GM18909 (cell line): ENCODE results near the gene NDUFB10.
A peak's percentile ranks its signal among the peaks of the same experiment; 100 is the strongest.
"Not testable (repeated sequence)": the region's sequence is repeated elsewhere in the genome, so short reads cannot be mapped to it uniquely, and the experiment has no call there.

Source experiments
- ATAC-seq: cut with Tn5 transposase; IDR thresholded peaks from one replicate; pipeline ENCODE4 v1.9.1; 2021; ENCODE audit warnings: mild to moderate bottlenecking; ENCODE audit not compliant: unreplicated experiment, poor library complexity

Gene NDUFB10

DNA sequence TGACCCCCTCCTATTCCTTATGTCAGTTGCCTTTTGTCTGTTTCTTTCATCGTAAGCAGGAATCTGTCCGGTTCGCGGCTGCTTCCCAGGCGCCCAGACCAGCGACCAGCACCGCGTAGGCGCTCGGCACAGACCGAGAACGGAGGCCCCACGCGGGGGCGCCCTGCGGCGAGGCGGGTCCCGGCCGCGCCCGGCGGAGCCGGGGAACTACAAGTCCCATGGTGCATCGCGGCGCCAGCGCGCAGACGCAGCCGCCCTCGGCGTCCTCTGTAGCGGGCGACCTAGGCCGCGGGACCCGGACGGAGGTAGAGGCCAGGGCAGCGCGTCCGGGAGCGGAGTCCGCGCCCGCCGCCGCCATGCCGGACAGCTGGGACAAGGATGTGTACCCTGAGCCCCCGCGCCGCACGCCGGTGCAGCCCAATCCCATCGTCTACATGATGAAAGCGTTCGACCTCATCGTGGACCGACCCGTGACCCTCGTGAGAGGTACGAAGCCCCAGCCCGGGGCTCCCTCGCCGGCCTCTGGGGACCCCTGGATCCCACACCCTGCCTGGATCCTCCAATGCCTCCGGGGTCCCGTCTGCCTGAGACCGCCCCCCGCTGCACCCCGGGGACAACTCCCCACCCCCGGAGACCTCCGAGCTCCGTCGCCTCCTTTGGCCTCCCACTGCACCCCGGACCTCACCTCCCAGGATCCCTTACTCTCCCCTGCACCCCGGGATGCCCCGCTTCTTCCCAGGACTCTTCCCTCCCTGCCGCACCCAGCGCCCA is at the start of gene NDUFB10:
NDUFB10 (plus strand) TSS at position 270 of the 771 bp plus-strand sequence; CDS start at position 357, 87 bp downstream.
- ATAC-seq, result peak; percentile 80

DNA sequence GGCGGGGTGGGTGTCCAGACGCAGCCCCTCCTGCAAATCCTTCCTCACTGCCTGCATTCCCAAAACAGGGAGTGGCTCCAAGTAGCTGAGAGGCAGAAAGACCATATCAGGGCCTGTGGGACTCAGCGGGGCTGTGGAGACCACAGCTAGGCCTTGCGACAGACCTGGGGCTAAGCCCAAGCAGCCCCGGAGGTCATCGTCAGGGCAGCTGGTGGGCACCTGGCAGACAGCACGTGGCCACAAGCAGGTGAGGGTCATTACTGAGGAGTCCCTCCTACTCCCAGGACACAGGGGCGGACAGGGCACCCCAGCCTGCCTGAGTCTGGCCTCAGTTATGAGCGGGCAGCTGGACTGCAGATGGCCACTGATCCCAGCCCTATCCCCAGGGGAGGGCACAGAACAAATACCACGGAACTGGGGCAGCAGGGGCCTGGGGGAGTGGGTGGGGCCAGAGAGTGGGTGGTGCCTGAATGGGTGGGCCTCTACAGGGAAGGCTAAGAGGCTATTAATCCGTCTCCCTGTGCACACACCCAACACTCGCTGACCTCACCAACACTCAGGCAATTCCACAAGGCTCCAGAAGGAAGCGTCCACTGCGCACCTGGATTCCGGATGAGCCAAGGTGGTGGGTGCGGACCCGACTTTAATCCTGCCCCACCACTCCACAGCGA is 49.6 kb upstream of the NDUFB10 start:
- no peak for ATAC-seq

DNA sequence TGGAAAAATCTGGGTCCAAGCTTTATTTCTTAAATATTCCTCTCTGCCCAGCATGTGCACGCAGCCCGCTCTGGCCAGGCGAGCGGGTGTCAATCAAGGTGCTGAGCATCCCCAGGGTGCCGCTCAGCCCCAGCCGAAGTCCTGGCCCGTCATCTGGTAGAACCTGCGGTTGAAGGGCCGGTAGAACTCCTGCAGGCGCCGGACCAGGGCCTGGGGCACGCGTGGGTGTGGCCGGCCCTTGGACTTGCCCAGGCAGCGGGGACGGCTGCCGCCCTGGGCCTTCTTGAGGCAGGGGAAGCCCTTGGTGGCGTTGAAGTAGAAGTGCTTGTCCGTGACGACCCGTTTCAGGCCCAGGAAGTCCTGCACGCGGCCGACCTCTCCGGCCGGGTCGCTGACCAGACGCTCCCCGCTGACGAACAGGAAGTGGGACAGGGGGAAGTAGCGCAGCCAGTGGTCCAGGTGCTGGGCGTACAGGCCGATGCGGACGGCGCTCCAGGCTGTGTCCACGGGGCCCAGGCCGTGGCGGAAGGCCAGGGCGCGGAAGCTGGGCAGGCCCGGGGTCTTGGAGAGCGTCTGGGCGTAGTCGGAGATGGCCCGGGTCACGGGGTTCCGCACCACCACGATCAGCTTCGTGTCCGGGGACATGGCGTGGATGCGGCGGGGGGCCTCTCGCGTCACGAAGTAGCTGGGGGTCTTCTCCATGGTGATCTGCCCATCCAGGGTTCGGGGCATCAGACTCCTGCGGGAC is 47.7 kb upstream of the NDUFB10 start:
- no peak for ATAC-seq

DNA sequence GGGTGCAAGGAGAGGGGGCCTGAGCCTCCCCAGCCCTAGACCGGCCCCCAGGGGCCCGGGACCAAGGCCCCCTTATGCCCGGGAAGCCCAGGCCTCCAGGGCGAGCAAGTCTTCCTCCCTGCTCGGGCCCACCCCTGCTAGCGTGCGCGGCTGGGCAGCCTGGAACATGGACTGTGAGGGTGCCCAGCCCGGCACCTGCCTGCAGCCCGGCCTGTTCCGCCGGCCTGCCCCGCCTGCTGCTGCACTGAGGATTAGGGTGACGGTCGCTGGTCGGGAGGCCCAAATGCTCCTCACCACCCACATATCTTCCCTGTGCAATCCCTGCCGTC is 47.2 kb upstream of the NDUFB10 start:
- ATAC-seq, result no peak

DNA sequence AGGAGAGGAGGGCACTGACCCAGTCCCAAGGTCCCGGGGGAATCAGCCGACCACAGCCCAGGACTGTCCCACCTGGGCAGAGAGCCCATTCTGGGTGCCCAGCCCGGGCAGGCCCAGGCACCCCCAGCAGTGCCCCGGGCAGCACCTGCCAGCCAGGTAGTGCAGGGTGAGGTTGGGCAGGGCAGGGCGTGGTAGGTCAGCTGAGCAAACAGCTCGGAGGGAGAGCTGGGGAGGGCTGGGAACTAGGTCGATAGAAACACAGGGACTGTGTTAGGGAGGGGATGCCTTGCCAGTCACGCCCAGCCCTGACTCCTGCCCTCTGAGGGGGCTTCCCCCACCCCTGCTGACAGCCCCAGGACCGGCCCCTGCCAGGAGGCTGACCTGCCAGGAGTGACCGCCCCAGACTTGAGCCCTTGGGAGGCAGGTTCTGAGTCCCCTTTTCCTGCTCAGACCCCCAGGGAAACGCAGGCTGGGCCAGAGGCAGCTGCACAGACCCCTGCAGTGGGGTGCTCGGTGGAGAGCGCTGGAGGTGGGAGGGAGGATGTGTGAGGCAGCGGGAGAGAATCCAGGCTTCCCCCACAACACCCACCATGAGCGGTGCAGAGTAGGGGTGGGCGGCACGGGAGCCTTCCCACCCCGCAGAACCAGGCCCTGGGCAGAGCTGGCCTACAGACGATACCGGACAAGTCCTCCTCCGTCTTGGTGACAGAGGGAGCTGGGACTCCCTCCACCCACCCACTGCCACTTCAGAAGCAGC is 45.8 kb upstream of the NDUFB10 start:
- ATAC-seq, result no peak

DNA sequence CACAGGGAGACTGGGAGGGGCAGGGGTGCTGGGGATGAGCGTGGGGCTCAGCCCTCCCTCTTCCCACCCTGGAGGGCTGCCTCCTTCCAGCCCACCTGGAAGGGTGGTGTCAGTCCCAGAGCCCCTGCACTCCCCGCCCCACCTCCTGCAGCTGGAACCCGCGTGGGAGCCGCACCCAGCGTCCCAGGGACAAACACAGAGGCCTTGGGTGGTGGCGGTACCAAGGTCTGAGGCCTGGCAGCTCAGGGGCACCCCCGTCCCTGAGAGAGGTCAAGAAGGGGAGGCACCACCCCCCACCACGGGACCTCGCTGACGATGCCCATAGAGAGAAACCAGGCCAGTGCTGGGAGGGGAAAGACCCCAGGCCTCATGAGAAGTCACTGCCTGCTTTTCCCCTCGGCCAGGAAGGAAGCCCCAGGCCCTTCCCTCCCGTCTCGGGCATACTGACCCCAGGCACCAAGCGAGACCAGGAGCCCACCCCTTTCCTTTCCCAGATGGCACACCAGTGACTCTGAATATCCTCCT is 45.2 kb upstream of the NDUFB10 start:
- no peak for ATAC-seq

DNA sequence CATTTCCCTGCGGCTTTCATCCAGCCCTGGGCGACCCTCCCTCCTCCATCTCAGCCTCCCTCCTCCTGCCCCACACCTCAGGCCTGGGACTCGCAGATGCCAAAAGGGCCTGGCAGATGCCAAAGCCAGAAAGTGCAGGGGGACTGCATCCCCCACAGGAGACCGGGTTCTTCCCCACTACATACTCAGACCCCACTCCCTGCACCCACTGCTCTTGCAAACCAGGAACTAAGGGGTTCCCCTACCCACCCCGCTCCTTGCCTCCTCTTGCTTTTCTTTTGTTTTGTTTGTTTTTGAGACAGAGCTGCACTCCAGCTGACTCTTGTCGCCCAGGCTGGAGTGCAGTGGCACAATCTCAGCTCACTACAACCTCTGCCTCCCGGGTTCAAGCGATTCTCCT is 44.4 kb upstream of the NDUFB10 start:
- no peak for ATAC-seq

DNA sequence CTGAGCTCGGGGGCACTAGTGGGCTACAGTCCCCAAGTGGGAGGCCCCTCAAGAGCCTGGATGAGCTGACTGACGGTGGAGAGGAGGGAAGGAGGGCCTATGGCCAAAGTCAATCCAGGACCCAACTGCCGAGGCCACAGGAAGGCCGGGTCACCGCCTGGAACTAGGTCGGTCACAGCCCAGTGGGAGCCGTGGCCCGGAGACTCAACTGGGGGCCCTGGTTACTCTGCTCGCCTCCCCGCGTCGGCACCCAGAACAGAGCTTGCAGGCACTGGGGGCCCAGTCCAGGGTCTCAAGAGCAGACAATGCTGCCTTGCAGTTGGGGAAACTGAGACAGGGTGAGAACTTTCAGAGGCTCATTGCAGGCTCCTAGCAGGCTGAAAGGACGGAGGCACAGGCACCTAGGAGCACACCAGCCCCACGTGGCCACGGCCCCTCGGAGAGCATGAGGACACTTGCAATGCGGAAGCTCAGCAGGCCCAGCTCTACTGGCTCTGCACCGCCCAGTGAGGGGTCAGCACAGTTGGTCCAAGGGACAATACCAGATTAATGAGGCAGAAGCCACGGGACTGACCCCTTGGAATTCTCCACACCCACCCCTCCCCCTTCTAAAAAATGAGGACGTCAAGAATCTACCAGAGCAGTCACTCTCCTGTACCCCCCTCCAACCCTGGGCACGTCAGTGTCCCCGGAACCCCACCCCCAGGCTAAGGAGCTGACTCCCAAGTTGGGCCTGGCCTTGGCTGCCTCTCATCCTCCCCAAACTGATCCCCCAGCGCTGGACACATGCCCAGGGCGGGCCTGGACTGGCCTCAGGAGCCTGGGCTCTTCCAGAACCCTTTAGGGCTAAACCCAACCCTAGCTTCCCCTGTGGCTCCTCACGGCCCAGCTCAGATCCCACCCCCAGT is 43.4 kb upstream of the NDUFB10 start:
- no peak for ATAC-seq

DNA sequence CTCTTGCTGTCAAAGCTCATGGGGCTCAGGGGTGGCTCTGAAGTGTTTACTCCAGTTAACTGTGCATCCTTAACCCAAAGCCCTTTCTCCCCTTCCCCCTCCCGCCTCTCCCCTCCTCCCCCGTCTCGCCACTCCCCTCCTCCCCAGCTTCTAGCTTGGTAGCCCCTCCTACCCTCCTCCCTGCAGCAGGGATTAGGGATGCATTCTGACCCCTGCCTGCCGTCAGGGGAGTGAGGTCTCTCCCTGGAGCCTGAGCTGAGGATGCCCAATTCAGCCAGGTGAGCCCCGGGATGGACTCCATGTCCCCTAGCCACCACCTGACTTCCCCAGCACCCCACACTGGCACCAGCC is 42.7 kb upstream of the NDUFB10 start:
- ATAC-seq, result no peak

DNA sequence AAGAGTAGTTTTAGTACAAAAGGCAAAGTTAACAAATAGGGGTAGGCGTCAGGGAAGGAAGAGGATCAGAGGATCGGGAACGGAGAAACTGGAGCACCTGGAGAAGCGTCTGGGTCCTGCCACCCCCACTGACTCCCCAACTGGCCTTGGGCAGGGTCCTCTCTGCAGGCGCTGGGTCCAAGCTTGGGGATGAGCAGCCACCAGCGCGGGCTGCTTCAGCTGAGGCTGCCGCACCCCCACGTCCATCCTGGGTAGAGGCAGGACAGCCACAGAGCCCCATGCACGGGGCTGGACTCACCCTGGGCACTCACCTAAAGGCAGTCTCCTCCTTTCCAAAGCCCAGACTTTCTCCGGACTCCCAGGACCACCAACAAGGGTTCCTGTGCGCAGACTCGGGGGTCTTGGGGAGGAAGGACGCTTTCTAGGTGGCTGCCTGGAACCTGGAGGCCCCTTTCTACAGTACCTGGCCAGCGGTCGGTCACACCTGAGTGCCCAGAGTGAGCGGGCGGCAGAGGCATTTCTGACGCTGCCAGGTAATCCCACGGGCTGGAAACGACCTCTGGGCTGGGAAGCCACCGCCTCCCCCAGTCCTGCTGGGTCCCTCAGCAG is 42.2 kb upstream of the NDUFB10 start:
- ATAC-seq, result no peak

DNA sequence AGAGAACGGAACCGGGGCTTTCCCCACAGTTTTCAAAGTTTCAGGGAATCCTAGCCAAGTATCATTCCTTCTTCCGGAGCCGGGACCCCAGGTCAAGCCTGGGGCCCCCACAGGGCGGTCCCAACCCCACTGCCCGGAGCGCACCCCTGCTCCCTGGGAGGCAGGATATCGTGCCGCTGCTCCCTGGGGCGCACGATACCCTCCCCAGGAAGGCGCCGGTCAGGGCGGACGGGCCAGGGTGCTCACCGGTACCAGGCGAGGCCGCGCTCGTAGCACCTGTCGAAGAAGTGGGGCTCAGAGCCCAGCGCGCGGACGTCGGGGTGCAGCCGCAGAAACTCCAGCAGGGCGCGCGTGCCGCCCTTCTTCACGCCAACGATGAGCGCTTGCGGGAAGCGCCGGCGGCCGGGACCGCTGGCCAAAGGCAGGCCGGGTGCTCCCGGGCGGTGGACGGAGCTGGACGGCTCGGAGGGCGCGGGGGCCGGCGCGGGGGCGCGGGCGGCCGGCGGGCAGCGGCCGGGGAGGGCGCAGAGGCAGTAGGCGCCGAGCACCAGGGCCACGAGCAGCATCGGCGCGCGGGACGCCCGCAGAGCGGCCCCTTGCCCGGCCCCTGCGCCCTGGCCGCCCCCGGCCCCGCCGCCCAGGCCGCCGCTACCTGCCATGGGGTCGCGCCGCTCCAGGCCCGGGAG is 41.5 kb upstream of the NDUFB10 start:
- ATAC-seq, result no peak

DNA sequence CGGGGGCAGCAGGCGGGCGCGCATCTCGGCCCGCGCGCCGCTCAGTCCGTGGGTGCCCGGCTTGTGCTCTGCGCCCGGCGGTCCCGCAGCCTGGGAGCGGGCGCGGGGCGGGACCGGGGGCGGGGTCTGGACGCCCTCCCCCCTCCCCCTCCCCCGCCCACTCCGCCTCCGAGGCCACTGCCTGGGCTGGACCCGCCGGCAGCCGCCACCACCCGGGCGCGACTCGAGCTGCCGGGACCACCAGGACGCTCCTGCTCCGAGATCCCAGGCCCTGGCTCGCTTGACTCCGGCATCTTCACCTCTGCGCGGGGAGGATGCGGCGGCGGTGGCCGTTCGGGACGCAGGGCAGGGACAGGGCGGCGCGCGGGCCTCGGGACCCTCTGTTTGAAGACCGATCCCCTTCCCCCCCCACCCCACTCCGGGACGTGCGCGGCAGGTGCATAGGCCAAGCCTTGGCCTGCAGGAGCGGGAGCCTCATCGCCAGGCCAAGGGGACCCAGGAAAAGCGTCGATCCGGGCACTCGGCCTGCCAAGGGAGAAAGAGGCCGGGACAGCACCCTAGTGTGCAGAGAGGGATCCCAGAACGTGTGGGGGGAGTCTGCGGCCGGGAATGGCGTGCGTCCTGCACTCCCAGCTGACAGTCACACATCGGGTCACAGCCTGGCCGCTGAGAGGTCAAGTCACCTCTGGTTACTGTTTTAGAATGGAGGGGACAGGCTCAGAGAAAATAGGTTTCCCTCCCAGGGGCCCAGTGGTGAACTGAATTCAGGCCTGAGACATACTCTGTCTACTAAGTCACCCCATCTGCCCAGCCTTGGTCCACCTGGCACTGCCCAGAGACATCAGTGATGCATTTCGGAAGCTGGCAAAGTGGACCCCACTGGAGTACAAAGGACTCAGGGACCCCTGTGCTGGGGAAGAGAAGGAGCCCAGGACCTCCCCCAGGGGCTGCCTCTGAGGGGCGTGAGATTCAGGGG is 40.7 kb upstream of the NDUFB10 start, which contains the start of gene HS3ST6:
HS3ST6 (minus strand) TSS at position 65 of the 976 bp plus-strand sequence. CDS start 92 bp downstream, outside the sequence.
- ATAC-seq, result no peak

DNA sequence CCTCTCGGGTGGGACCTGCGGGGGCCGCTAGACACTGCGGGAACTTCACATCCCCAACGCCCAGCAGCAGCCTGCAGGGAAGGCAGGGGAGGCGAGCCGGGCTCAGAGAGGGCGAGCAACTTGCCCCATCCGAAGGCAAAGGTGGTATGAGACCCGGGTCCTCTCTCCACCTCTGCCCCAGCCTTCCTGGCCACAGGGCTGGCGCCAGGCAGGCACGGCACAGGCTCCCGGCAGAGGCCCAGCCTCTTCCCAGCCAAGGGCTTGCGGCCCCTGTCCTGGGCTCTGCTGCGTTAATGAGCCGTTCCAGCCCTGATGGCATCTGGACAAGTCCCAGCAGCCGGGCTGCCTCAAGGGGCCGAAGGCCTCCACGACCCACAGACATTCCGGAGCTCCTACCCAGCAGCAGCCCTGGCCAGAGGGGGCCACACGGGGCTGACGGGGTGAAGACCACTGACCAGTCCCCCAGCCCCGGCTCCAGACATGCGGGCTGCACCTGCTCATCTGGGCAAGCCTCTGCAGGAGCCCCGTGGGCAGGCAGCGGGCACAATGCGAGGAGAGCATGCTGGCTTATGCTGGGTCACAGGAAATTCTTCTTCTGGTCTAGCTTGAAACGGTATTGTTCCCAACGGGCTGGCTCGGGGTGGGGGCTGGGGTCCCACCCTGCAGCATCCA is 39.9 kb upstream of the NDUFB10 start:
- no peak for ATAC-seq

DNA sequence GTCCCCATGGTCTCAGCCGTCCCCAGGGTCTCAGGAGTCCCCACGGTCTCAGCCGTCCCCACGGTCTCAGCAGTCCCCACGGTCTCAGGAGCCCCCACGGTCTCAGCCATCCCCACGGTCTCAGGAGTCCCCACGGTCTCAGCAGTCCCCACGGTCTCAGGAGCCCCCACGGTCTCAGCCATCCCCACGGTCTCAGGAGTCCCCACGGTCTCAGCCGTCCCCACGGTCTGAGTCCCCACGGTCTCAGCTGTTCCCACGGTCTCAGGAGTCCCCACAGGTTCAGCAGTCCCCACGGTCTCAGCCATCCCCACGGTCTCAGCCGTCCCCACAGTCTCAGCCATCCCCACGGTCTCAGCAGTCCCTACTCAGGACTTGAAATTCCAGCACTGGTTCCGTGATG is 39.2 kb upstream of the NDUFB10 start:
- ATAC-seq, result not testable (repeated sequence)

DNA sequence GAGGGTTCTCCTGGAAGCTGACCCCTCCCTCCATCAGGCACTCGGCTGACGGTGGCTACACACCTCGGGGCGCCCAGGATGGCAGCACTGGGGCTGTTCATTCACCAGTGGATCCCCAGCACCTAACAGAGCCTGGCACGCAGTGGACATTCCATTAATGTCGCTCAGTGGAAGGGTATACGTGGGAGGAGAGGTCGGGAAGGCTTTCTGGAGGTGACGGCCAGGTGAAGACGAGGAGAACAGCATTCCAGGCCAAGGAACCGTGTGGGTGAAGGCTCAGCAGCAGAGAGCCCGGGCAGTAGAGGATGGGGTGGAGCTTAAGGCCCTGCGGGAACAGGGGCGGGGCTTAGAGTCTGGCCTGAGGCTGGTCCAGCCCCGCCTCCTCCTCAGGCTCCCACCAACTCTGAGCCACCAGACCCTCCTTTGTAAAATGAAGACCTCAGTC is 38.6 kb upstream of the NDUFB10 start:
- no peak for ATAC-seq

DNA sequence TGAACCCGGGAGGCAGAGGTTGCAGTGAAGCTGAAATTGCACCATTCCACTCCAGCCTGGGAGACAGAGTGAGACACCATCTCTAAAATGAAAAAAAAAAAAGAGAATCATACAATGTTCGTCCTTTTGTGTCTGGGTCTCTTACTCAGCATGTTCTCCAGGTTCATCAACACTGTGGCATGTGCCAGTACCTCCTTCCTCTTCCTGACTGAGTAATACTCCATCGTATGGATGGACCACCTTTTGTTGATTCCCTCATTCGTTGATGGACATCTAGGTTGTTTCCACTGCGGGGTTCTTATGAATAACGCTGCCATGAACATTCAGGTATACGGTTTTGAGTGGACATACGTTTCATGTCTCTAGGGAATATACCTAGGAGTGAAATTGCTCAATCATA is 37.0 kb upstream of the NDUFB10 start:
- ATAC-seq, result no peak
